NCI-H2081 (cell line): ENCODE measurements around the gene DISP3.

Experiments used
- DNase-seq, 2 experiments: peaks; one replicate each; lab custom pipeline; 2025; lab: John Stamatoyannopoulos, UW

Gene DISP3

GRCh38 chr1:11543796-11544195 is 64.8 kb downstream of the DISP3 start:
- DNase-seq, result no peak

- no peak for DNase-seq
These were observed 67.5 kb downstream of the DISP3 start for GRCh38 chr1:11546456-11546855.

GRCh38 chr1:11550664-11551283 is 71.8 kb downstream of the DISP3 start:
- no peak for DNase-seq

- no peak for DNase-seq
These were observed 79.3 kb downstream of the DISP3 start for GRCh38 chr1:11558276-11558675.

GRCh38 chr1:11558871-11559590 is 80.1 kb downstream of the DISP3 start:
- no peak for DNase-seq

GRCh38 chr1:11559591-11559970 is 80.6 kb downstream of the DISP3 start:
- DNase-seq, result no peak

GRCh38 chr1:11560061-11560460 is 81.1 kb downstream of the DISP3 start:
- DNase-seq, result no peak

- no peak for DNase-seq
These were observed 82.8 kb downstream of the DISP3 start for GRCh38 chr1:11561740-11562139.

- no peak for DNase-seq
These were observed 83.7 kb downstream of the DISP3 start for GRCh38 chr1:11562664-11563063.

- DNase-seq, result peak; percentile 4 to 33
These were observed 84.7 kb downstream of the DISP3 start for GRCh38 chr1:11563560-11564069.

- DNase-seq, result no peak
These were observed 85.3 kb downstream of the DISP3 start for GRCh38 chr1:11564237-11564636.

- DNase-seq, result no peak
These were observed 87.3 kb downstream of the DISP3 start for GRCh38 chr1:11566042-11566850.

GRCh38 chr1:11567244-11568065 is 88.5 kb downstream of the DISP3 start:
- DNase-seq, result no peak

- no peak for DNase-seq
These were observed 89.7 kb downstream of the DISP3 start for GRCh38 chr1:11568687-11569086.

GRCh38 chr1:11569551-11569950 is 90.6 kb downstream of the DISP3 start:
- DNase-seq, result no peak

GRCh38 chr1:11569954-11570353 is 91.0 kb downstream of the DISP3 start:
- no peak for DNase-seq

- DNase-seq, result no peak
These were observed 91.9 kb downstream of the DISP3 start for GRCh38 chr1:11570821-11571380.

GRCh38 chr1:11571906-11572616 is 93.1 kb downstream of the DISP3 start:
- no peak for DNase-seq

GRCh38 chr1:11573116-11573692 is 94.2 kb downstream of the DISP3 start:
- no peak for DNase-seq

- no peak for DNase-seq
These were observed 96.6 kb downstream of the DISP3 start for GRCh38 chr1:11575553-11575952.
